ENCODE results near the gene SPACDR.
"Not testable (repeated sequence)": the region's sequence is repeated elsewhere in the genome, so short reads cannot be mapped to it uniquely, and the experiment has no call there.

Gene SPACDR, protein sequence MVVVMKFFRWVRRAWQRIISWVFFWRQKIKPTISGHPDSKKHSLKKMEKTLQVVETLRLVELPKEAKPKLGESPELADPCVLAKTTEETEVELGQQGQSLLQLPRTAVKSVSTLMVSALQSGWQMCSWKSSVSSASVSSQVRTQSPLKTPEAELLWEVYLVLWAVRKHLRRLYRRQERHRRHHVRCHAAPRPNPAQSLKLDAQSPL

DNA sequence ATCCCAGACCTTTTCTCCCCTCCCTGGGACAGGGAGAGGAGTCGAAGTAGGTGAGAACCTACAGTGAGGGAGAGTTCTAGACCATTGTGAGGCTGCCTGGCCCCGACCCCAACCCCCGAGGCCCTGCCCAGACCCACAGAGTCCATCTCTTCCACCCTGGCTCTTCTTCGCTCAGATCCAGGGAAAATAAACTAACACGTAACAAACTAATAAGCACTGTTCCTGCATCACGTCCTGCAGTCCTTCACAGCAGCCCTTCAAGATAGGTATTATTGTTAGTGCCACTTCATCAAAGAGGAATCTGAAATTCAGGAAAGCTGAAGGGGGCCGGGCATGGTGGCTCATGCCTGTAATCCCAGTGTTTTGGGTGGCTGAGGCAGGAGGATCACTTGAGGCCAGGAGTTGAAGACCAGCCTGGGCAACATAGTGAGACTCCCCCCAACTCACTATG, at the start of gene SPACDR:
SPACDR (minus strand) TSS at position 51 of the 451 bp plus-strand sequence. CDS start 235 bp downstream, outside the sequence.
- no peak for DNase-seq (ENCODE audit: low read depth in 2 of 2)

DNA sequence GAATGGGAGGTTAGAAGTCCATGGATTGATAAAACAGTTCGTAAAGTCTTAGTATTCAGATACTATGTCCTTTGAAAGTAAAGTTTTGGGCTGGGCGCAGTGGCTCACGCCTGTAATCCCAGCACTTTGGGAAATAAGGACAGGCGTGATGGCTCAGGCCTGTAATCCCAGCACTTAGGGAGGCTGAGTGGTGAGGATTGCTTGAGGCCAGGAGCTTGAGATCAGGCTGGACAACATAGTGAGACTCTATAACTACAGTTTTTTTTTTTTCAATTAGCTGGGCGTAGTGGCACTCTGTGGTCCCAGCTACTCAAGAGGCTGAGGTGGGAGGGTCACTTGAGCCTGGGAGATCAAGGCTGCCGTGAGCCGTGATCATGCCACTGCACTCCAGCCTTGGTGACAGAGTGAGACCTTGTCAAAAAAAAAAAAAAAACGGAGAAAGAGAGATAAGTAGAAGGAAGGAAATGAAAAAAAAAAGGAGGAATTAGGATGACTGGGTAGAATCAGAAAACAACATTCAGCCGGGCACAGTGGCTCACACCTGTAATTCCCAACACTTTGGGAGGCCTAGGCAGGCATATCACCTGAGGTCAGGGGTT, 49.3 kb upstream of the SPACDR start:
- DNase-seq (ENCODE audit: low read depth in 2 of 2): no peak

DNA sequence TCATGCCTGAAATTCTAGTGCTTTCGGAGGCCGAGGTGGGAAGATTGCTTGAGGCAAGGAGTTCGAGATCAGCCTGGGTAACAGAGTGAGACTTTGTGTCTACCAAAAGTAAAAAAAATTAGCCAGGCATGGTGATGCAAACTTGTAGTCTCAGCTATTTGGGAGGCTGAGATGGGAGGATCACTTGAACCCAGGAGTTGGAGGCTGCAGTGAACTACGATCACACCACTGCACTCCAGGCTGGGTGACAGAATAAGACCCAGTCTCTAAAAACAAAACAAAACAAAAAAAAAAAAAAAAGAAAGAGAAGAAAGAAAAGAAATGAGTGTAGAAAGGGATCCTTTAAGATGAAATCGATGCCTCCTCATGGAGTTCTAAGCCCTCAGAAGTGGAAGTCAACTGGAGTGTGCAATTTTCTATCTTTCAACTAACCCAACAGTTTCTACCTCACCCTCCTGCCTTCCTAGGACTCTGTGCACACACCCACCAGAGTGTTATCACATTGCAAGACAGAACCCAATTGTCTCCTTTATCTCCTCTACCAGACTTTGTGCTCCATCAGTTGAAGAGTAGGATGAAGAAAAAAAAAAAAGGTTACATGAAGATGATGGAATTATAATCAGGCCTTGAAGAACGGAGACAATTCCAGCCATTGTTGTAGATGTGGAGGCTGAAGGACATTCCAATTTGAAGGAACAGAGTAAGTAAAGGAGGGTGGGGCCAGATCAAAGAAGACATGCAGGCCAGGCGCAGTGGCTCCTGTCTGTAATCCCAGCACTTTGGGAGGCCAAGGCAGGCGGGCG, 46.6 kb upstream of the SPACDR start:
- DNase-seq (ENCODE audit: low read depth in 2 of 2): no peak

DNA sequence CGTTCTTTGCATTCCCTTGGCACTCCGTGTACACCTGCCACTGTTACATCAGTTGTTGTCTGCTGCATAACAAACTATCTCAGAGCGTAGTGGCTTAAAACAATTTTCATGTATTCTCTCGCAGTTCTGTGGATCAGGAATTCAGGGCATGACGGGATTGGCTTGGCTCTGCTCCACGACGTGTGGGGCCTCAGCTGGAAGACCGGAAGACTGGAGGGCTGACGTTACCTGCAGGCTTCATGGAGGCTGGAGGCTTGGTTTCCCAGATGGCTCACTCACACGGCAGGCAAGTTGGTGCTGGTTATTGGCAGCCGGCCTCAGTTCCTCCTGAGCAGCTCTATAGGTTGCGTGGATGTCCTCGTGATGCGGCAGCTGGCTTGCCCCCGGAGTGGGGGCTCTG, 45.2 kb upstream of the SPACDR start:
- no peak for DNase-seq (ENCODE audit: low read depth in 2 of 2)

DNA sequence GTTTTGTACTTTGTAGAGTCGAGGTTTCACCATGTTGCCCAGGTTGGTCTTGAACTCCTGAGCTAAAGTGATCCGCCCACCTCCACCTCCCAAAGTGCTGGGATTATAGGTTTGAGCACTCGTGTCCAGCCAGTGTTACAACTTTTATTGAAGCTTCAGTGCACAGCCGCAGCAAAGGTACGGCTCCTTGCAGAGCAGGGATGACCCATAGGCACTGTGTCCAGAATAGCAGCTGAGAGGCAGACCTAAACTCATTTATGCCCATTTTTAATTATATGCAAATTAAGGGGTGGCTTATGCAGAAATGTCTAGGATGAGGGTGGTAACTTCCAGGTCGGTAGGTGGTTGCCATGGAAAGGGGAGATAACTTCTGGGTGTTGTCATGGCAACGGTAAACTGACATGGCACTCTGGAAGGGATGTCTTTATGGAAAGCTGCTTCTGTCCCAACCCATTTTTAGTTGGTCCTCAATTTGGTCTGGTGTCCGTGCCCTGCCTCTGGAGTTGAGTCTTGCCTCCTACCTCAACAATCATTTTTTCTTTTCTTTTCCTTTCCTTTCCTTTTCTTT, 42.4 kb upstream of the SPACDR start:
- DNase-seq (ENCODE audit: low read depth in 2 of 2): no peak

DNA sequence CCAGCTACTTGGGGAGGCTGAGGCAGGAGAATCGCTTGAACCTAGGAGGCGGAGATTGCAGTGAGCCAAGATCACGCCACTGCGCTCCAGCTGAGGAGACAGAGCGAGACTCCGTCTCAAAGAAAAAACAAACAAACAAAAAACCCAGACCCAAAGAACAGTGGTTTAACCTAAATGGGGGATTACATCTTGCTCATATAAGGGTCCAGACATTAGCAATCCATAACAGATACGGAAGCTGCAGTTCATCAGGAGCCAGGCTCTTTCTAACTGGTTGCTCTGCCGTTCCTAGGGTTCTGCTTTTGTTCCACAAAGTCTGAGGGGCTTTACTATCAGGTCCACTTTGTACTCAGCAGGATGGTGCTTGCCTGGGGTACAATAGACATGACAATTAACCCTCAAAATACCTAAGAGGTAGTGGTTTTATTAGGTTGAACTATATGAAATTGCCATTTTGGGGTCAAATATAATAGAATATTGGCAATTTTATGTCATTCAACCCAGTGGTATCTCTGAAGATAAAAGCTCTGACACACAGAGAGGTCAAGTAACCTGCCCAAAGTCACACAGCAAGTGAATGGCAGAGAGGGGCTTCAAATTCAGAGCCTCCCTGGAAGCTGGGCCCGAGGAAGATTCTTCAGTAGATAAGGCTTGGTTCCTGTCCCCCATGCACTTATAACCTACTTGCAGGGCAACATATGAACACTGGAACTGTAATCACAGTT, 41.0 kb upstream of the SPACDR start:
- DNase-seq (ENCODE audit: low read depth in 2 of 2): no peak

DNA sequence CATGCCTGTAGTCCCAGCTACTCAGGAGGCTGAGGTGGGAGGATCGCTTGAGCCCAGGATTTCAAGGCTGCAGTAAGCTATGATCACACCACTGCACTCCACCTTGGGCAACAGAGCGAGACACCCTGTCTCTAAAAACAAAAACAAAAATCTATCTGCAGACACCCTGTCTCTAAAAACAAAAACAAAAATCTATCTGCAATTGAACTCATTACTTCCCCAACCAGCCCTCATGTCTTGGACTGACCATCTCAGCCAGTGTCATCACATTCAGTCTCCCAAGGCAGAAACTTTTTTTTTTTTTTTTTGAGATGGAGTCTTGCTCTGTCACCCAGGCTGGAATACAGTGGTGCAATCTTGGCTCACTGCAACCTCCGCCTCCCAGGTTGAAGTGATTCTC, 40.0 kb upstream of the SPACDR start:
- not testable (repeated sequence) for DNase-seq (ENCODE audit: low read depth in 2 of 2)

DNA sequence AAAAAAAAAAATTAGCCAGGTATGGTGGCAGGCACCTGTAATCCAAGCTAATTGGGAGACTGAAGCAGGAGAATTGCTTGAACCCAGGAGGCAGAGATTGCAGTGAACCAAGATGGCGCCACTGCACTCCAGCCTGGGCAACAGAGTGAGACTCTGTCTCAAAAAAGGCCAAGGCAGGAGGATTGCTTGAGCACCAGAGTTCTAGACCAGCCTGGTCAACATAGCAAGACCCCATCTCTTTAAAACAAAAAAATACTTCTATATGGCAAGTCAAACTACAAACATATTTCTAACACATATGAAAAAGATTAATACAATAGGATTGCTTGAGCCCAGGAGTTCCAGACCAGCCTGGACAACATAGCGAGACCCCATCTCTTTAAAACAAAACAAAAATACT, 36.7 kb upstream of the SPACDR start:
- not testable (repeated sequence) for DNase-seq (ENCODE audit: low read depth in 2 of 2)

DNA sequence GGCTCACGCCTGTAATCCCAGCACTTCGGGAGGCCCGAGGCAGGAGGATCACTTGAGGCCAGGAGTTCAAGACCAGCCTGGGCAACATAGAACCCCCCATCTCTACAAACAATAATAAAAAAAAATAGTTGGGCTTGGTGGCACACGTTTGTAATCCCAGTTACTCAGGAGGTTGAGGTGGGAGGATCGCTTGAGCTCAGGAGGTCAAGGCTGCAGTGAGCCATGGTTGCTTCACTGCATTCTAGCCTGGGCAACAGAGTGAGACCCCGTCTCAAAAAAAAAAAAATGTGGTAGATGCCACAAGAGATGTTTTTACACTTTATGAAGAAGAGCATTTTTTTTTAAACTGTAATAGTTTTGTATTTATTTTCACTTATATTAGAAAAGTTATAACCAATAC, 32.4 kb upstream of the SPACDR start:
- no peak for DNase-seq (ENCODE audit: low read depth in 2 of 2)

DNA sequence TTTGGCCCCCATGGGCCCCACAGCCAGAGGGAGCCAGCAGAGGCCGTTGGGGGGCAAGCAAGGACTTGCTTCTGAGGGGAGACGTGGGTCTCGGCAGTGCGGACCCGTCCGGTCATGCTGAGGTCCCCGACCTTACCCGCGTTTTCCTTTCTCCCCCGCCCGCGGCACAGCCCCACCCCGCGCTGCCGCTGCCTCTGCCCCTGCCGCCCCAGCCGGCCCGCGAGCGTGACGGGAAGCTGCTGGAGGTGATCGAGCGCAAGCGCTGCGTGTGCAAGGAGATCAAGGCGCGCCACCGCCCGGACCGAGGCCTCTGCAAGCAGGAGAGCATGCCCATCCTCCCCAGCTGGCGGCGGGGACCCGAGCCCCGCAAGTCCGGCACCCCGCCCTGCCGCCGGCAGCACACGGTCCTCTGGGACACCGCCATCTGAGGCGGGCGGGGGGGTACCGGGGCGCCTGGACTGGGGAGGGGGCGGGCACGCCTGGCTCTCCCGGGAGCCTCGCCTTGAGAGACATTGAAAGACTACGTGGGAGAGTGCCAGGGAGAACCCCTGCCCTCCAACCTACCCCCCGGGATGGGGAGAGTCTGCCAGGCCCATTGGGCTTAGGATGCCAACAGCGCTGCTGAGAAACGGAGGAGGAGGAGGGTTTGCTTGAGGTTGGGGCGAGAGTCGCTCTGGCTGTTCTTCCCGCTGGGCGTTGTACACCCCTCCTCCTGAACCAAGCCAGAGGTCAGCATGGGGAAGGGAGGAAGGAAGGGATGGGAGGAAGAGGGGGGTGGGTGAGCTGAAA, 29.6 kb upstream of the SPACDR start:
- peak; percentile 37 to 49 for DNase-seq (ENCODE audit: low read depth in 2 of 2)

DNA sequence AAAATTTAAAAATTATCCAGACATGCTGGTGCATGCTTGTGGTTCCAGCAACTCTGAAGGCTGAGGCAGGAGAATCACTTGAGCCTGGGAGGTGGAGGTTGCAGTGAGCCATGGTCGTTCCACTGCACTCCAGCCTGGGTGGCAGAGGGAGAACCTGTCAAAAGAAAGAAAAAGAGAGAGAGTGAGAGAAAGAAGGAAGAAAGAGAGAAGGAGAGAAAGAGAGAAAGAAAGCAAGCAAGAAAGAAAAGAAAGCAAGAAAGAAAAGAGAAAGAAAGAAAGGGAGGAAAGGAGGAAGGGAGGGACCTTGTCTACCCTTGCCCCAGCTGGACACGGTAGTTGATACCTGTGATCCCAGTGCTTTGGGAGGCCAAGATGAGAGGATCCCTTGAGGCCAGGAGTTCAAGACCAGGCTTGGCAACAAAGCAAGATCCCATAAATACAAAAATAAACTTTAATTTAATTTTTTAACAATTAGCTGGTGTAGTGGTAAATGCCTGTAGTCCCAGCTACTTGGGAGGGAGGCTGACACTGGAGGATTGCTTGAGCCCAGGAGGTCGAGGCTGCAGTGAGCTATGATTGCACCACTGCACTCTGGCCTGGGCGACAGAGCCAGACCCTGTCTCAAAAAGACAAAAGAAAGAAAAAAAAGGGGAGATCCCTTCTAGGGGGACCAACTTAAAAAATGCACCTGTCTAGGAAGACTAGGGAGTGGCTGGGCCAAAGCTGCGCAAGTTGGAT, 28.8 kb upstream of the SPACDR start:
- no peak for DNase-seq (ENCODE audit: low read depth in 2 of 2)

DNA sequence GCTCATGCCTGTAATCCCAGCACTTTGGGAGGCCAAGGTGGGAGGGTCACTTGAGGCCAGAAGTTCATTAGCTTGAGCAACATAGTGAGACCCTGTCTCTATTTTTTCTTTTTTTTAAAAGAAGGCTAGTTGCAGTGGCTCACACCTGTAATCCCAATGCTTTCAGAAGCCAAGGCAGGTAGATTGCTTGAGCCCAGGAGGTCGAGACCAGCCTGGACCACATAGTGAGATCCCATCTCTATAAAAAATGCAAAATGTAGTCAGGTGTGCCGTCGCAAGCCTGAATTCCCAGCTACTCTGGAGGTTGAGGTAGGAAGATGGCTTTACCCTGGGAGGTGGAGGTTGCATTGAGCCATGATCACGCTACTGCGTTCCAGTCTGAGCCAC, 27.1 kb upstream of the SPACDR start:
- no peak for DNase-seq (ENCODE audit: low read depth in 2 of 2)

DNA sequence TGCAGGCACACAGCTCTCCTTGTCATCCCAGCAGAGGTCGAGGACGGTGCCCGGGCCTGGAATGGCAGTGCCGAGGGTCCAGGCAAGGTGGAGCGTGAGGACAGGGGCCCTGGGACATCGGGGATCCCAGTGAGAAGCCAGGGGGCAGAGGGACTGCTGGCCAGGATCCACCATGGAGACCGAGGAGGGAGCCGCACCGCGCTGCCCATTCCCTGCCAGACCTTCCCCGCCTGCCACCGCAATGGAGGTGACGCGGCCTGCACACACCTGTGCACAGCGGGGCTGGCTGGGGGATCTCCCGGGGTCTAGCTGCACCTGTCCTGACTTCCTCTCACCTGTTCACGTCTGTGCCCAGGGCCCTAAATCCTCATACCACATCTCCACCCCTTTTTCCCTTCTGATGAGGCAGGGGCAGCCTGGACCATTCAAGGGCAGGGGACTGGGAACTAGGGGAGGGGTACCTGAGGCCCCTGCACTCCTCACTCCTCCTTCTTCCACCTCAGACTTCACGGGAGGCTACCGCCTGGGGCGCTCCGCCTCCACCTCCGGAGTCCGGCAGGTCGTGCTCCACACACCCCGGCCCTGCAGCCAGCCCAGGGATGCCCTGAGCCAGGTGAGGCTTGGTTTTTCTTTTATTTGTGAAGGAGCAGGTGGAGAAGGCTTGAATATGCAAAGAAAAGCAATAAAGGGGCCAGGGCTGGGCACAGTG, 26.6 kb upstream of the SPACDR start:
- DNase-seq (ENCODE audit: low read depth in 2 of 2): no peak

DNA sequence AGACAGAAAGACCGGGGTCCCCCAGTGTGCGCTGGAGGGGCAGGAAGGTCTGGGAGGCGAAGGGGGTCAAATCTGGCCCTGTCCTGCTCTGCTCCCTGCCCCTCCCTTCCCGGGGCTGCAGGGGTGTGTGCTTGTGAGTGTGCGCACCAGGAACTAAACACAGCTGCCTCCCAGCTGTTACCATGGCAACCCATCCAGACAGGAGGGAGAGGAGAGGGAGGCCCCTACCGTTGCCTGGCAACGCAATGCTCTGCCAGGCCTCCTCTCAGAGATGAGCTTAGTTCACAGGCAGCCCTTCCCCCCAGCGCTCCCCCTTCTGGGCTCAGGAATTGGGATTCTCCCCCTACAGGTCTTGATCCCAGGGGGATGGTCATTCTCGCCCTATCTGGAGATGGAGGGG, 25.8 kb upstream of the SPACDR start:
- no peak for DNase-seq (ENCODE audit: low read depth in 2 of 2)

DNA sequence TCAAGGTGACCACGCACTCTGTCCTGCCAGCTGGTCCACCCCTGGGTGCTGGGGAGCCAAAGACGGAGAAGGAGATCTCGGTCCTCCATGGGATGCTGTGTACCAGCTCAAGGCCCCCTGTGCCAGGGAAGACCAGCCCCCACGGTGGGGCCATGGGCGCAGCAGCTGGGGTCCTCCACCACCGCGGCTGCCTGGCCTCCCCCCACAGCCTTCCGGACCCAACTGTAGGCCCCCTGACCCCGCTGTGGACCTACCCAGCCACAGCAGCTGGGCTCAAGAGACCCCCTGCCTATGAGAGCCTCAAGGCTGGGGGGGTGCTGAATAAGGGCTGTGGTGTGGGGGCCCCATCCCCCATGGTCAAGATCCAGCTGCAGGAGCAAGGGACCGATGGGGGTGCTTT, 25.1 kb upstream of the SPACDR start:
- DNase-seq (ENCODE audit: low read depth in 2 of 2): no peak

DNA sequence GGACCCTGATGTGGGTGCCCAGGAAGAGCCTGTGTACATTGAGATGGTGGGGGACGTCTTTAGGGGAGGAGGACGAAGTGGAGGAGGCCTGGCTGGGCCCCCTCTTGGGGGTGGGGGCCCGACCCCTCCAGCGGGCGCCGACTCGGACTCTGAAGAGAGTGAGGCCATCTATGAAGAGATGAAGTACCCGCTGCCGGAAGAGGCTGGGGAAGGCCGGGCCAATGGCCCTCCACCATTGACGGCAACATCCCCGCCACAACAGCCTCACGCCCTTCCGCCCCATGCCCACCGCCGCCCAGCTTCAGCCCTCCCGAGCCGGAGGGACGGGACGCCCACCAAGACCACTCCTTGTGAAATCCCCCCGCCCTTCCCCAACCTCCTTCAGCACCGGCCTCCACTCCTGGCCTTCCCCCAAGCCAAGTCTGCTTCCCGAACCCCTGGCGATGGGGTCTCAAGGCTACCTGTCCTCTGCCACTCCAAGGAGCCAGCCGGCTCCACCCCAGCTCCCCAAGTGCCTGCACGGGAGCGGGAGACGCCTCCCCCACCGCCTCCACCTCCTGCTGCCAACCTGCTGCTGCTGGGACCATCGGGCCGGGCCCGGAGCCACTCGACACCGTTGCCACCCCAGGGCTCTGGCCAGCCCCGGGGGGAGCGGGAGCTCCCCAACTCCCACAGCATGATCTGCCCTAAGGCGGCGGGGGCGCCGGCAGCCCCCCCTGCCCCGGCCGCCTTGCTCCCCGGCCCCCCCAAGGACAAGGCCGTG, 24.5 kb upstream of the SPACDR start:
- no peak for DNase-seq (ENCODE audit: low read depth in 2 of 2)

DNA sequence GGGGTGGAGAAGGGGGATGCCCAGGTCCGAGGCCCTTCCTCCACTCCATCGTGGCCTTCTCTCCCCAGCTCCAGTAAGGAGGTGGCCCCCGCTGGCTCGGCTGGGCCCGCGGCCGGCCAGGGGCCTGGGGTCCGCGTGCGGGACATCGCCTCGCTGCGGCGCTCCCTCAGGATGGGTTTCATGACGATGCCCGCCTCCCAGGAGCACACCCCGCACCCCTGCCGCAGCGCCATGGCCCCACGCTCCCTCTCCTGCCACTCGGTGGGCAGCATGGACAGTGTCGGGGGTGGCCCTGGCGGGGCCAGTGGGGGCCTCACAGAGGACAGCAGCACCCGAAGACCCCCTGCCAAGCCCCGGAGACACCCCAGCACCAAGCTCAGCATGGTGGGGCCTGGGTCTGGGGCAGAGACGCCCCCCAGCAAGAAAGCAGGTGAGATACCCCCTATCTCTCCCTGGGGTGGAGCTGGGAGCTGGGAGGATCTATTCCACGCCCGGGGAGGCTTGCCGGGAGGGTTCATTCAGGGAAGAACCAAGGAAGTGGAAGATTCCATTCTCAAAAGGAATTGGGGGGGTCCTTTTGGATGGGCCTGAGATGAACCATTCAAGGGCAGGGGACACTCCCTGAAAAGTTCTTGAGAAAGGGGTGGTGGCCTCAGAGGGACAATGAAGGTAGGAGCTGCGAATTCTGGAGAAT, 22.8 kb upstream of the SPACDR start:
- DNase-seq (ENCODE audit: low read depth in 2 of 2): no peak

DNA sequence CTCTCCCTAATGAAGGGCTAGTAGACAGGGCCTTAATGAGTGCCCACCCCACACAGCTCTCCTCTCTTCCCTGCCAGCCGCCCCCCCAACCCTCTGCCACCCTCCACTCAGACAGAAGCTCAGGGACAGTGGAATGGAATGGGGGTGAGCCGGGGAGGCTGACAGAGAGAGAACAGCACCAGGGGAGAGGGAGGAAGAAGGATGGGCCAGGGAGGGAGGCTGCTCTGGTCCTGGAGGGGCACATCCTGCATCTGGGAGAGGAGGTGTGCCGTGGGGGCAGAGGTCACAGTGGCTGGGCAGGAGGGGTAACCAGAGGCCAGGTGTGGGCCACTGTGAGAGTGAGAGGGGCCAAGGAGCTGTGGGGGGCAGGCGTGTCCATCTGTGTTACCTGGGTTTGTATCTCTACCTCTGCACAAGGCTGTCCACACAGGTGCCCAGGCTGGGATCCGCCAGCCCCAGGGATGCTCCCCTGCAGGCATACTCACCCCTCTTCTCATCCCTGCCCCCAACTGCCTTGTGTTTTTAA, 22.1 kb upstream of the SPACDR start:
- DNase-seq (ENCODE audit: low read depth in 2 of 2): no peak
